Endothelial cell of umbilical vein (primary cell): Measurements from ENCODE around the gene SWI5. TPM values are rescaled to one million over a fixed set of nuclear protein-coding genes. Genes with fewer than 3 reads are reported as not detected.

Source experiments
- BruUV-seq: library from RNA; stranded (reverse); fragments of 400-500 nt; replicated peaks from 2 replicates; lab custom pipeline; 2021; lab: Mats Ljungman, UMichigan
- CTCF ChIA-PET: fragments of 300-600, 350-600 bp; sonication (Branson Sonifier 250); formaldehyde crosslinking; loops from one replicate; lab custom pipeline; 2021; ENCODE audit warnings: antibody characterized with exemption, inconsistent platforms; lab: Charles Lee
- POLR2A ChIA-PET: fragments of 300-600, 350-600 bp; sonication (Branson Sonifier 250); formaldehyde crosslinking; loops from one replicate; lab custom pipeline; 2021; ENCODE audit warnings: antibody characterized with exemption, inconsistent platforms; lab: Charles Lee
- DNase-seq: peaks from one replicate; pipeline ENCODE4 v3.0.0-alpha.2; 2011; ENCODE audit warnings: low read depth, low spot score
- FAIRE-seq: peaks from 2 replicates; lab custom pipeline; 2011; peaks lifted over from hg19 to GRCh38; lab: Jason Lieb, UNC
- H2AFZ ChIP-seq: 2 replicates; pipeline ENCODE4 v1.6.0; 2012; ENCODE audit warnings: low read depth, low read length, control low read depth, inconsistent platforms
- H3K27ac ChIP-seq: 2 replicates; pipeline ENCODE4 v1.5.1; 2011; ENCODE audit warnings: low read depth, mild to moderate bottlenecking, control low read depth, low read length, moderate library complexity; ENCODE audit not compliant: insufficient read depth
- H3K27me3 ChIP-seq, 2 experiments: 2 replicates each; pipeline versions ENCODE4 v1.6.0 to v1.6.1; 2011; ENCODE audit warnings: low read length in 2 of 2, mixed read lengths in 1 of 2; ENCODE audit not compliant: control insufficient read depth in 2 of 2, insufficient read depth in 2 of 2
- H3K36me3 ChIP-seq, 2 experiments: 2 replicates in 1 of 2; 3 replicates in 1 of 2; pipeline ENCODE4 v1.5.1; 2011; ENCODE audit warnings: low read length in 2 of 2, mild to moderate bottlenecking in 1 of 2, moderate library complexity in 1 of 2; ENCODE audit not compliant: control insufficient read depth in 2 of 2, insufficient read depth in 2 of 2; ENCODE audit errors: extremely low read depth in 1 of 2
- H3K4me1 ChIP-seq: 3 replicates; pipeline ENCODE4 v1.5.1; 2011; ENCODE audit warnings: mild to moderate bottlenecking, low read length; ENCODE audit not compliant: control insufficient read depth, insufficient read depth; ENCODE audit errors: extremely low read depth
- H3K4me2 ChIP-seq: 2 replicates; pipeline ENCODE4 v1.6.1; 2011; ENCODE audit warnings: low read length, control low read depth, mixed read lengths; ENCODE audit not compliant: insufficient read depth
- H3K4me3 ChIP-seq, 3 experiments: fragments of 200-600 bp in 1 of 3; sonication (generic), shearing (Covaris generic) in 1 of 3; replicated peaks in 1 of 3; 2 replicates each; pipeline ENCODE4 v1.5.1; 2011 to 2016; ENCODE audit warnings: control low read depth in 3 of 3, low read length in 3 of 3, mild to moderate bottlenecking in 2 of 3, inconsistent platforms in 1 of 3, low read depth in 1 of 3, moderate library complexity in 1 of 3; ENCODE audit not compliant: insufficient read depth in 1 of 3
- H3K79me2 ChIP-seq: 2 replicates; pipeline ENCODE4 v1.6.0; 2012; ENCODE audit warnings: low read length, inconsistent platforms; ENCODE audit not compliant: control insufficient read depth, insufficient read depth
- H3K9ac ChIP-seq: replicated peaks from 2 replicates; pipeline ENCODE3; 2011; ENCODE audit warnings: low read length, control low read depth; ENCODE audit not compliant: insufficient read depth; ENCODE audit errors: extremely low read depth
- H3K9me1 ChIP-seq: replicated peaks from 3 replicates; pipeline ENCODE4 v1.6.0; 2011; ENCODE audit warnings: mild to moderate bottlenecking, low read length; ENCODE audit not compliant: control insufficient read depth, insufficient read depth; ENCODE audit errors: extremely low read depth
- H3K9me3 ChIP-seq: replicated peaks from 2 replicates; pipeline ENCODE4 v1.5.1; 2012; ENCODE audit warnings: low read length, inconsistent platforms; ENCODE audit not compliant: control insufficient read depth, insufficient read depth
- H4K20me1 ChIP-seq: replicated peaks from 2 replicates; pipeline ENCODE3; 2011; ENCODE audit warnings: mild to moderate bottlenecking, low read length; ENCODE audit not compliant: control insufficient read depth, insufficient read depth; ENCODE audit errors: extremely low read depth
- CTCF ChIP-seq, 2 donors: IDR thresholded peaks; 1 replicate in 1 of 2; 2 replicates in 1 of 2; pipeline ENCODE4 v1.5.1; 2011; ENCODE audit warnings: low read length in 2 of 2, mild to moderate bottlenecking in 2 of 2, moderate library complexity in 2 of 2, control low read depth in 1 of 2, inconsistent platforms in 1 of 2, low read depth in 1 of 2; ENCODE audit not compliant: insufficient read depth in 1 of 2; ENCODE audit errors: extremely low read depth in 1 of 2
- EZH2 ChIP-seq: IDR thresholded peaks from 2 replicates; pipeline ENCODE4 v1.6.1; 2012; ENCODE audit warnings: borderline replicate concordance, low read depth, mild to moderate bottlenecking, moderate library complexity, low read length, inconsistent platforms; ENCODE audit not compliant: severe bottlenecking
- FOS ChIP-seq: IDR thresholded peaks from 2 replicates; pipeline ENCODE4 v1.6.1; 2011; ENCODE audit warnings: mild to moderate bottlenecking, low read length, moderate library complexity, borderline replicate concordance; ENCODE audit not compliant: insufficient read depth
- GATA2 ChIP-seq: IDR thresholded peaks from 2 replicates; pipeline ENCODE4 v1.7.0; 2011; ENCODE audit warnings: low read depth, mild to moderate bottlenecking, moderate library complexity, mixed read lengths, low read length; ENCODE audit not compliant: insufficient read length, insufficient read depth
- JUN ChIP-seq: IDR thresholded peaks from 2 replicates; pipeline ENCODE4 v1.6.1; 2011; ENCODE audit warnings: borderline replicate concordance, low read depth; ENCODE audit not compliant: insufficient read length, insufficient read depth
- MYC ChIP-seq: IDR thresholded peaks from one replicate; pipeline ENCODE4 v1.6.1; 2011; ENCODE audit warnings: mild to moderate bottlenecking, low read depth, low read length
- POLR2A ChIP-seq: IDR thresholded peaks from 2 replicates; pipeline ENCODE4 v1.6.1; 2012; ENCODE audit warnings: low read depth, mild to moderate bottlenecking, control low read depth, low read length
- POLR2AphosphoS5 ChIP-seq: IDR thresholded peaks from 2 replicates; pipeline ENCODE4 v1.6.1; 2012; ENCODE audit warnings: low read depth, mild to moderate bottlenecking, control low read depth, low read length, moderate library complexity; ENCODE audit not compliant: insufficient read depth
- dilution Hi-C: fragments of 300-500 bp; cut with MboI; formaldehyde crosslinking; loops from one replicate; pipeline ENCODE4 v1.15.0; 2019; ENCODE audit warnings: low sequenced_read_pairs; ENCODE audit not compliant: extremely low pct_ligation_motif_present
- intact Hi-C: fragments of 100-400 bp; cut with micrococcal nuclease; formaldehyde crosslinking; loops from one replicate; pipeline ENCODE4 v1.10.0; 2022
- polyA plus RNA-seq, 4 experiments: library from polyadenylated mRNA; depleted of rRNA in 3 of 4; stranded (reverse) in 3 of 4; unstranded in 1 of 4; fragments of >200 nt; gene quantifications; 2 replicates each; pipeline versions ENCODE4 v1.2.1 to v1.2.3, GENCODE V29; 2011 to 2012; ENCODE audit warnings: missing spikeins in 1 of 4
- total RNA-seq: library from RNA; stranded (reverse); gene quantifications from 2 replicates; pipeline ENCODE4 v1.2.3, GENCODE V29; 2021
- TF ChIP-seq, protein P1 (sequence below): IDR thresholded peaks from 2 replicates; pipeline ENCODE4 v1.6.1; 2011; ENCODE audit not compliant: insufficient read depth, insufficient read length

SWI5 gene
- total and polyA plus RNA-seq, 2 donors (not counting 3 experiments of a cell fraction or from before 2014, with no cell fraction given): 21.2 to 58.0 TPM

DNA sequence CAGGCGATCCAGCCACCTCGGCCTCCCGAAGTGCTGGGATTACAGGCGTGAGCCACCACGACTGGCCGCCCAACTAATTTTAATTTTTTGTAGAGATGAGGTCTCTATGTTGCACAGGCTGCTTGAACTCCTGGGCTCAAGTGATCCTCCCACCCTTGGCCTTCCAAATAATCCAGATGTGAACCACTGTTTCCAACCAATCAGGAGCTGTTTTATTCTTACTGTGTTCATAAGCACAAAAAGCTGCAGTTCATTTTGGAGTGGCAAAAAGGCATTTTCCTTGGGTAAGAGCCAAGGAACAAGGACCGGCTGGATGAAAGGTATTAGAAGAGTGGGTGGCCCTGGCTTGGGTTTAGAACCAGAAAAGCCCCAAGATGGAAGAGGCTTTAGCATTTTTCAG, 59.1 kb downstream of the SWI5 start:
- Histone ChIP-seq H3K79me2 (no peaks in the 10 kb centered on the region), H3K4me3 (no peak overlapping the region), H3K9me3 (no peaks in the 10 kb centered on the region), H3K4me1 (no peaks in the 10 kb centered on the region), H2AFZ (no peak overlapping the region), H3K9me1 (no peaks in the 10 kb centered on the region), H3K4me2 (no peak overlapping the region), H4K20me1 (no peaks in the 10 kb centered on the region), H3K9ac (no peak overlapping the region), H3K27me3 (no peaks in the 10 kb centered on the region), H3K36me3 (peaks cover 0 to 8% of the 10 kb centered on the region in 2 experiments), H3K27ac (no peak overlapping the region)
- no peak for FAIRE-seq
- CTCF ChIA-PET: interaction anchor here (2.8 kb wide), 1 partner anchor 40 kb away, joined by 11 read pairs; no protein-coding TSS in a partner anchor
- intact Hi-C loops (no loop called here), dilution Hi-C loops (no loop called here)
- TF ChIP-seq, protein P1, sequence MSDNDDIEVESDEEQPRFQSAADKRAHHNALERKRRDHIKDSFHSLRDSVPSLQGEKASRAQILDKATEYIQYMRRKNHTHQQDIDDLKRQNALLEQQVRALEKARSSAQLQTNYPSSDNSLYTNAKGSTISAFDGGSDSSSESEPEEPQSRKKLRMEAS: no peak
- no peak for TF ChIP-seq EZH2
- no peak for TF ChIP-seq JUN
- no peak for TF ChIP-seq POLR2AphosphoS5
- no peak for TF ChIP-seq POLR2A
- POLR2A ChIA-PET: no interaction called here
- no TSS peak for BruUV-seq
- no peak for DNase-seq

DNA sequence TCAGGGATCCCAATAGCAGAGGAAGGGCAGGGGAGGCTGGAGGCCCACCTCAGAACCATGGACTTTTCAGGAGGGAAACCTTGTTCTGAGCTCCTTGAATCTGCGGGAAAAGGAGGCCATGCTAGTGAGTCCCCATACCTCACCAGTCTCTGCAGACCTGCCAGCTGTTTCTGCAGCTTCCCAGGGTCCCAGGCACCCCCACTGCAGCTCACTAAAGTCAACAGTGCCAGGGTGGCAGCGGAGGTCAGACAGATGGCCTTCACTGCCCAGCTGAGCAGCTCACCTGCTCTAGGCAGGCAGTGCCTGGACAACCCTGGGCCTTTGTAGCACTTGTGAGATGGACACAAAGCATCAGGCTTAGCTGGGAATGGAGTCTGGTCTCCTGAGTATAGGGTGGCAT, 59.8 kb downstream of the SWI5 start:
- peaks cover 2% of the 10 kb centered on the region for H3K79me2 ChIP-seq
- ChIA-PET CTCF (interaction anchor here (0.6 to 1.5 kb wide), 5 partner anchors 9 to 116 kb away, joined by 3 to 7 read pairs (median 3); no protein-coding TSS in a partner anchor), POLR2A (no interaction called here)

More for the DNA sequence above, 59.8 kb downstream of the SWI5 start:
- BruUV-seq: no TSS peak
- intact Hi-C loops: no loop called here
- FAIRE-seq (no peak), DNase-seq (no peak)
- H3K27me3 ChIP-seq: no peaks in the 10 kb centered on the region
- no peak overlapping the region for H2AFZ ChIP-seq
- peaks cover 2% of the 10 kb centered on the region for H3K4me1 ChIP-seq
- no peak overlapping the region for H3K4me2 ChIP-seq
- dilution Hi-C loops: no loop called here
- no peaks in the 10 kb centered on the region for H4K20me1 ChIP-seq
- TF ChIP-seq POLR2A: no peak
- no peak for TF ChIP-seq FOS
- TF ChIP-seq, protein P1: no peak
- TF ChIP-seq EZH2: no peak
- no peak for TF ChIP-seq MYC
- no peak for TF ChIP-seq GATA2
- no peak for TF ChIP-seq CTCF (IDR thresholded peaks at IDR 0.05; ENCODE audit: extremely low read depth in 1 of 2, insufficient read depth in 1 of 2, low read depth in 1 of 2, low read length in 2 of 2)
- TF ChIP-seq JUN: no peak
- TF ChIP-seq POLR2AphosphoS5: no peak
- no peak overlapping the region for H3K27ac ChIP-seq
- H3K9me1 ChIP-seq: no peaks in the 10 kb centered on the region
- no peak overlapping the region for H3K4me3 ChIP-seq
- H3K9me3 ChIP-seq: no peaks in the 10 kb centered on the region
- no peak overlapping the region for H3K9ac ChIP-seq
- H3K36me3 ChIP-seq: peaks cover 0 to 8% of the 10 kb centered on the region in 2 experiments
